A549 (cell line): ENCODE measurements around the gene FKBP7. TPM values are rescaled to one million over a fixed set of nuclear protein-coding genes. Genes with fewer than 3 reads are reported as not detected.

ENCODE experiments used
- ATAC-seq, 2 experiments: fragments of 200-7000 bp in 1 of 2; fragments of >200 bp in 1 of 2; cut with Nextera tagmentation in 1 of 2; cut with Tn5 transposase in 1 of 2; 3 replicates each; pipeline versions ENCODE4 v1.8.0 to v1.9.1; 2018 to 2020; ENCODE audit warnings: mild to moderate bottlenecking in 1 of 2, moderate library complexity in 1 of 2
- CTCF ChIA-PET: fragments of 300-600 bp; sonication (Branson Sonifier 250); formaldehyde crosslinking; extraction: SDS; loops from one replicate; lab custom pipeline; 2021; ENCODE audit warnings: antibody characterized with exemption, inconsistent platforms; lab: Yijun Ruan, JAX
- POLR2A ChIA-PET: fragments of 350-600 bp; formaldehyde crosslinking; extraction: SDS; loops from one replicate; lab custom pipeline; 2021; ENCODE audit warnings: antibody characterized with exemption, inconsistent platforms; lab: Yijun Ruan, JAX
- DNase-seq, 2 experiments: peaks; one replicate each; pipeline versions ENCODE4 v3.0.0 to v3.0.0-alpha.2; 2011 to 2016; ENCODE audit warnings: low read depth in 1 of 2, low spot score in 1 of 2
- FAIRE-seq: peaks from 2 replicates; lab custom pipeline; 2011; peaks lifted over from hg19 to GRCh38; lab: Jason Lieb, UNC
- H3K27ac ChIP-seq, 2 experiments: fragments of >200 bp; sonication (Bioruptor Twin); formaldehyde crosslinking; 3 replicates each; pipeline ENCODE4 v1.5.1; 2016 to 2017
- H3K4me1 ChIP-seq: fragments of >200 bp; sonication (Bioruptor Twin); formaldehyde crosslinking; 3 replicates; pipeline ENCODE4 v1.6.1; 2016
- H3K4me2 ChIP-seq: fragments of >200 bp; sonication (Bioruptor Twin); formaldehyde crosslinking; 3 replicates; pipeline ENCODE4 v1.6.1; 2016
- H3K4me3 ChIP-seq: fragments of >200 bp; sonication (Bioruptor Twin); formaldehyde crosslinking; 3 replicates; pipeline ENCODE4 v1.5.1; 2016
- H3K9me3 ChIP-seq: fragments of >200 bp; sonication (Bioruptor Twin); formaldehyde crosslinking; 3 replicates; pipeline ENCODE4 v1.6.1; 2016
- BHLHE40 ChIP-seq: IDR thresholded peaks from 2 replicates; pipeline ENCODE4 v1.6.1; 2012; ENCODE audit warnings: low read depth, low read length, inconsistent platforms
- CEBPB ChIP-seq, 2 experiments: fragments of >200 bp in 1 of 2; sonication (Bioruptor Twin) in 1 of 2; formaldehyde crosslinking in 1 of 2; IDR thresholded peaks; 2 replicates each; pipeline ENCODE4 v1.6.1; 2012 to 2016
- CHD2 ChIP-seq: fragments of 150-350 bp; IDR thresholded peaks from 2 replicates; pipeline ENCODE4 v1.6.1; 2014; ENCODE audit warnings: low read length; ENCODE audit not compliant: partially characterized antibody
- CHD4 ChIP-seq: fragments of 200-600 bp; sonication (generic); IDR thresholded peaks from 2 replicates; pipeline ENCODE4 v1.6.1; 2016; ENCODE audit warnings: antibody characterized with exemption, mild to moderate bottlenecking, borderline replicate concordance
- EHMT2 ChIP-seq: fragments of 200-600 bp; sonication (generic); IDR thresholded peaks from 2 replicates; pipeline ENCODE4 v1.6.1; 2016; ENCODE audit warnings: antibody characterized with exemption, low read depth, mild to moderate bottlenecking, moderate library complexity
- EP300 ChIP-seq, 2 experiments: fragments of >200 bp; sonication (Bioruptor Twin); formaldehyde crosslinking; IDR thresholded peaks; 2 replicates in 1 of 2; 3 replicates in 1 of 2; pipeline ENCODE4 v1.6.1; 2016 to 2017
- FOXS1 ChIP-seq: fragments of 250-450 bp; sonication (Bioruptor Pico); IDR thresholded peaks from 2 replicates; pipeline ENCODE4 v1.5.0; 2020; ENCODE audit warnings: mild to moderate bottlenecking, moderate library complexity
- HOXB13 ChIP-seq: fragments of 250-450 bp; sonication (Bioruptor Pico); IDR thresholded peaks from 2 replicates; pipeline ENCODE4 v1.5.0; 2020; ENCODE audit warnings: low read depth, mild to moderate bottlenecking, moderate library complexity
- JUNB ChIP-seq: fragments of >200 bp; sonication (Bioruptor Twin); formaldehyde crosslinking; IDR thresholded peaks from 2 replicates; pipeline ENCODE4 v1.6.1; 2016
- KDM5A ChIP-seq: fragments of 200-600 bp; sonication (generic); IDR thresholded peaks from 2 replicates; pipeline ENCODE4 v1.6.1; 2016; ENCODE audit warnings: antibody characterized with exemption, mild to moderate bottlenecking
- MAZ ChIP-seq: fragments of 150-350 bp; IDR thresholded peaks from 2 replicates; pipeline ENCODE4 v1.6.1; 2014; ENCODE audit warnings: antibody characterized with exemption, low read depth, low read length, borderline replicate concordance
- MYC ChIP-seq: IDR thresholded peaks from 2 replicates; pipeline ENCODE4 v1.6.1; 2012; ENCODE audit warnings: mild to moderate bottlenecking, inconsistent platforms, low read length, improper control_type of control experiment, borderline replicate concordance
- NFE2L2 ChIP-seq: fragments of 150-350 bp; conservative IDR thresholded peaks from 2 replicates; pipeline ENCODE4 v1.6.1; 2014; ENCODE audit warnings: low read length
- NR3C1 ChIP-seq: fragments of >200 bp; sonication (Bioruptor Twin); formaldehyde crosslinking; IDR thresholded peaks from 3 replicates; pipeline ENCODE4 v1.6.1; 2017
- POLR2A ChIP-seq: IDR thresholded peaks from 2 replicates; pipeline ENCODE4 v1.6.1; 2012; ENCODE audit warnings: mild to moderate bottlenecking, low read length
- POLR2AphosphoS2 ChIP-seq: conservative IDR thresholded peaks from 2 replicates; pipeline ENCODE4 v1.6.1; 2012; ENCODE audit warnings: low read length, improper control_type of control experiment, inconsistent platforms
- RCOR1 ChIP-seq: fragments of 150-350 bp; IDR thresholded peaks from 2 replicates; pipeline ENCODE4 v1.6.1; 2014; ENCODE audit warnings: antibody characterized with exemption, low read length, low read depth
- RNF2 ChIP-seq: fragments of 200-600 bp; sonication (generic); IDR thresholded peaks from 2 replicates; pipeline ENCODE4 v1.6.1; 2016; ENCODE audit warnings: low read depth, mild to moderate bottlenecking, antibody characterized with exemption, moderate library complexity, borderline replicate concordance
- SREBF2 ChIP-seq: fragments of 450-650 bp; IDR thresholded peaks from 2 replicates; pipeline ENCODE4 v1.6.1; 2014; ENCODE audit warnings: mild to moderate bottlenecking, moderate library complexity
- TFCP2L1 ChIP-seq: fragments of 250-450 bp; sonication (Bioruptor Pico); IDR thresholded peaks from 2 replicates; pipeline ENCODE4 v1.5.0; 2021; ENCODE audit warnings: mild to moderate bottlenecking
- TP53 ChIP-seq: fragments of 250-450 bp; sonication (Bioruptor Pico); IDR thresholded peaks from 2 replicates; pipeline ENCODE4 v1.5.0; 2021; ENCODE audit warnings: mild to moderate bottlenecking, moderate library complexity
- ZC3H11A ChIP-seq: fragments of 450-650 bp; IDR thresholded peaks from 2 replicates; pipeline ENCODE4 v1.6.1; 2014; ENCODE audit warnings: antibody characterized with exemption, mild to moderate bottlenecking
- ZFP36 ChIP-seq: fragments of 450-650 bp; IDR thresholded peaks from 2 replicates; pipeline ENCODE4 v1.6.1; 2014; ENCODE audit warnings: borderline replicate concordance; ENCODE audit not compliant: partially characterized antibody
- ZNF302 ChIP-seq: fragments of 250-450 bp; sonication (Bioruptor Pico); IDR thresholded peaks from 2 replicates; pipeline ENCODE4 v1.9.0; 2021; ENCODE audit warnings: inconsistent platforms, mild to moderate bottlenecking, moderate library complexity
- WGBS: methylation state at CpG from one replicate; pipeline ENCODE4 v1.1.6; 2017; ENCODE audit errors: missing lambda C conversion rate; 5-methylcytosine and 5-hydroxymethylcytosine counted together
- polyA plus RNA-seq, 4 experiments: library from polyadenylated mRNA; depleted of rRNA in 3 of 4; stranded (reverse); fragments of >200 nt; fragmentation: RNase III in 1 of 4; extraction: RNeasy Plus Mini Kit Qiagen cat#74134 plus additional on column Dnase treatment in 1 of 4; gene quantifications; 2 replicates in 3 of 4; 3 replicates in 1 of 4; pipeline ENCODE4 v1.2.3, GENCODE V29; 2011 to 2017
- TF ChIP-seq, protein P1 (sequence below): IDR thresholded peaks from 2 replicates; pipeline ENCODE4 v1.6.1; 2012; ENCODE audit warnings: low read depth, borderline replicate concordance
- TF ChIP-seq, protein P2 (sequence below): fragments of >200 bp; sonication (Bioruptor Twin); formaldehyde crosslinking; IDR thresholded peaks from 3 replicates; pipeline ENCODE4 v1.5.1; 2016

FKBP7 gene
- polyA plus RNA-seq, 2 of the 4 experiments (the other 2 are of a cell fraction): 15.2 to 23.7 TPM

GRCh38 chr2:178448968-178449661, 29.3 kb downstream of the FKBP7 start:
- H3K9me3 ChIP-seq: no peaks in the 10 kb centered on the region
- 87% methylated on average over 4 of the region's 4 CpGs for WGBS
- no peak overlapping the region for H3K27ac ChIP-seq
- FAIRE-seq (no peak), DNase-seq (no peak), ATAC-seq (no peak)
- TF ChIP-seq SREBF2 (no peak), NR3C1 (no peak), MYC (no peak), TFCP2L1 (no peak)
- POLR2A ChIA-PET: interaction anchor here (1.1 kb wide), 1 partner anchor 11 kb away, joined by 5 read pairs; no protein-coding TSS in a partner anchor
- peaks cover 11% of the 10 kb centered on the region; the same call in 2 of the 3 replicates for H3K4me1 ChIP-seq
- peak overlapping the region; percentile 96 for H3K4me2 ChIP-seq
- CTCF ChIA-PET: interaction anchor here (1.4 kb wide), 1 partner anchor 35 kb away, joined by 3 read pairs; no protein-coding TSS in a partner anchor
- H3K4me3 ChIP-seq: peak overlapping the region; percentile 61; the same call in 2 of the 3 replicates

GRCh38 chr2:178441426-178441825, 37.0 kb downstream of the FKBP7 start:
- no peak for ATAC-seq
- CTCF ChIA-PET: interaction anchor here (0.6 to 2.1 kb wide), 3 partner anchors 10 to 27 kb away, joined by 3 to 7 read pairs (median 4); partner anchors contain the start of genes PJVK and PRKRA

DNA sequence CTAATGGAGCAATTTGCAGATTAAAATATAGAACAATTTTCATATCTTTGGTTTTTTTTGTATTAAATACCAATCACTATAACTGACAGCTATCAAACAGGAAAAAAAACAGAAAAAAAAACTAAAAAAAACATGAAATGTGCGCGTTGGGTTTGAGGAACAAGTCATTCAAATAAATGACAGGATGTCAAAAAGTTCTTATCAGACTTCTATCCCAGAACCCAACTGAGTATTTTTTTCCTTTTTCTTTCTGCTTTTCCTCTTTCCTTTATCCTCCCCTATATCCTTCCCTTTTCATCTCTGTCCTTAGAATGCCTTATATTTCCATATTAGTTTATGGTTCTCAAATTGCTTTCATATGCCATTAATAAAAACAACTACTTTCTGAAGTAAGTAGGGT, 41.7 kb downstream of the FKBP7 start:
- Histone ChIP-seq H3K27ac (no peak overlapping the region), H3K4me2 (no peak overlapping the region), H3K9me3 (no peaks in the 10 kb centered on the region)
- 94% methylated on average over 2 of the region's 2 CpGs for WGBS
- FAIRE-seq: no peak
- no peak for DNase-seq
- CTCF ChIA-PET: interaction anchor here (1.4 kb wide), 1 partner anchor 306 kb away, joined by 4 read pairs; no protein-coding TSS in a partner anchor
- no peak for TF ChIP-seq ZFP36
- TF ChIP-seq, protein P1, sequence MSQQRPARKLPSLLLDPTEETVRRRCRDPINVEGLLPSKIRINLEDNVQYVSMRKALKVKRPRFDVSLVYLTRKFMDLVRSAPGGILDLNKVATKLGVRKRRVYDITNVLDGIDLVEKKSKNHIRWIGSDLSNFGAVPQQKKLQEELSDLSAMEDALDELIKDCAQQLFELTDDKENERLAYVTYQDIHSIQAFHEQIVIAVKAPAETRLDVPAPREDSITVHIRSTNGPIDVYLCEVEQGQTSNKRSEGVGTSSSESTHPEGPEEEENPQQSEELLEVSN: no peak
- TF ChIP-seq FOXS1 (CRISPR knock-in tag): no peak
- TF ChIP-seq TP53 (CRISPR knock-in tag): no peak
- TF ChIP-seq BHLHE40: no peak
- TF ChIP-seq EHMT2: no peak
- TF ChIP-seq POLR2AphosphoS2: no peak
- TF ChIP-seq CEBPB (IDR thresholded peaks at IDR 0.05): no peak
- no peak for TF ChIP-seq CHD2
- no peak for TF ChIP-seq RNF2
- no peak for TF ChIP-seq NFE2L2
- no peak for TF ChIP-seq CHD4
- TF ChIP-seq RCOR1: no peak
- TF ChIP-seq MAZ: no peak
- no peak for TF ChIP-seq KDM5A
- TF ChIP-seq JUNB: no peak
- TF ChIP-seq, all 56 proteins: peak for 0
- Histone ChIP-seq H3K4me3 (no peak overlapping the region), H3K4me1 (peaks cover 12% of the 10 kb centered on the region; the same call in 1 of the 3 replicates)
- ATAC-seq: no peak
- POLR2A ChIA-PET: interaction anchor here (5.8 kb wide), 1 partner anchor 15 kb away, joined by 32 read pairs; the partner anchor contains the start of genes PJVK and PRKRA

More at GRCh38 chr2:178441426-178441825, 37.0 kb downstream of the FKBP7 start:
- H3K4me2 ChIP-seq: no peak overlapping the region
- POLR2A ChIA-PET: interaction anchor here (5.8 kb wide), 1 partner anchor 10 kb away, joined by 32 read pairs; the partner anchor contains the start of genes PJVK and PRKRA
- TF ChIP-seq, protein P2, sequence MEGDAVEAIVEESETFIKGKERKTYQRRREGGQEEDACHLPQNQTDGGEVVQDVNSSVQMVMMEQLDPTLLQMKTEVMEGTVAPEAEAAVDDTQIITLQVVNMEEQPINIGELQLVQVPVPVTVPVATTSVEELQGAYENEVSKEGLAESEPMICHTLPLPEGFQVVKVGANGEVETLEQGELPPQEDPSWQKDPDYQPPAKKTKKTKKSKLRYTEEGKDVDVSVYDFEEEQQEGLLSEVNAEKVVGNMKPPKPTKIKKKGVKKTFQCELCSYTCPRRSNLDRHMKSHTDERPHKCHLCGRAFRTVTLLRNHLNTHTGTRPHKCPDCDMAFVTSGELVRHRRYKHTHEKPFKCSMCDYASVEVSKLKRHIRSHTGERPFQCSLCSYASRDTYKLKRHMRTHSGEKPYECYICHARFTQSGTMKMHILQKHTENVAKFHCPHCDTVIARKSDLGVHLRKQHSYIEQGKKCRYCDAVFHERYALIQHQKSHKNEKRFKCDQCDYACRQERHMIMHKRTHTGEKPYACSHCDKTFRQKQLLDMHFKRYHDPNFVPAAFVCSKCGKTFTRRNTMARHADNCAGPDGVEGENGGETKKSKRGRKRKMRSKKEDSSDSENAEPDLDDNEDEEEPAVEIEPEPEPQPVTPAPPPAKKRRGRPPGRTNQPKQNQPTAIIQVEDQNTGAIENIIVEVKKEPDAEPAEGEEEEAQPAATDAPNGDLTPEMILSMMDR: no peak
- TF ChIP-seq ZC3H11A (no peak), POLR2A (no peak), MYC (no peak), ZNF302 (CRISPR knock-in tag) (no peak), CHD2 (no peak), BHLHE40 (no peak), HOXB13 (CRISPR knock-in tag) (no peak), EP300 (IDR thresholded peaks at IDR 0.05) (no peak)
- TF ChIP-seq, all 56 proteins: peak for 0
- Histone ChIP-seq H3K27ac (no peak overlapping the region), H3K4me1 (peaks cover 12% of the 10 kb centered on the region; the same call in 1 of the 3 replicates), H3K9me3 (no peaks in the 10 kb centered on the region), H3K4me3 (no peak overlapping the region)
- FAIRE-seq: no peak
- no peak for DNase-seq
- WGBS: 92% methylated on average over 2 of the region's 2 CpGs
